K562 (cell line): ENCODE results near the gene NXF1. TPM values are rescaled to one million over a fixed set of nuclear protein-coding genes. Genes with fewer than 3 reads are reported as not detected.
A peak's percentile ranks its signal among the peaks of the same experiment; 100 is the strongest.

Experiments
- EGR1 ChIP-seq: fragments of 450-650 bp; conservative IDR thresholded peaks from 2 replicates; pipeline ENCODE4 v1.6.1; 2017; ENCODE audit warnings: mild to moderate bottlenecking
- MYBL2 ChIP-seq, 2 experiments: fragments of 450-650 bp in 1 of 2; sonication (generic) in 1 of 2; formaldehyde crosslinking in 1 of 2; IDR thresholded peaks; 2 replicates each; pipeline versions ENCODE4 v1.6.1 to v1.8.1; 2017 to 2022; ENCODE audit warnings: borderline replicate concordance in 1 of 2, inconsistent platforms in 1 of 2, low read depth in 1 of 2, mild to moderate bottlenecking in 1 of 2, missing genetic modification reagents in 1 of 2, moderate library complexity in 1 of 2
- NFE2 ChIP-seq: IDR thresholded peaks from 2 replicates; pipeline ENCODE4 v1.6.1; 2014; ENCODE audit warnings: antibody characterized with exemption, low read depth
- NR1H2 ChIP-seq: sonication (generic); formaldehyde crosslinking; IDR thresholded peaks from 2 replicates; pipeline ENCODE4 v1.4.0; 2020; ENCODE audit warnings: mild to moderate bottlenecking, missing genetic modification reagents
- RBM25 ChIP-seq: fragments of 200-400 bp; formaldehyde crosslinking; IDR thresholded peaks from 2 replicates; pipeline ENCODE4 v1.6.1; 2018; ENCODE audit warnings: low read length, low read depth, moderate library complexity; ENCODE audit not compliant: severe bottlenecking
- RHOXF2B ChIP-seq: fragments of 250-450 bp; sonication (Bioruptor Pico); conservative IDR thresholded peaks from 2 replicates; pipeline ENCODE4 v1.5.1; 2021
- SAFB2 ChIP-seq: fragments of 200-400 bp; formaldehyde crosslinking; IDR thresholded peaks from 2 replicates; pipeline ENCODE4 v1.6.1; 2018; ENCODE audit warnings: borderline replicate concordance, low read length, low read depth, moderate library complexity; ENCODE audit not compliant: severe bottlenecking
- TEAD2 ChIP-seq: fragments of 450-650 bp; IDR thresholded peaks from 2 replicates; pipeline ENCODE4 v1.6.1; 2016; ENCODE audit warnings: missing genetic modification characterization, control low read depth, missing compliant biosample characterization
- ZFX ChIP-seq: sonication (generic); formaldehyde crosslinking; IDR thresholded peaks from 2 replicates; pipeline ENCODE4 v1.8.0; 2022; ENCODE audit warnings: mild to moderate bottlenecking, missing genetic modification reagents, moderate library complexity
- ZNF507 ChIP-seq: conservative IDR thresholded peaks from 2 replicates; pipeline ENCODE4 v1.6.1; 2017; ENCODE audit warnings: missing genetic modification characterization, missing compliant biosample characterization
- ZNF696 ChIP-seq: fragments of 250-450 bp; sonication (Bioruptor Pico); conservative IDR thresholded peaks from 2 replicates; pipeline ENCODE4 v1.4.0; 2020; ENCODE audit warnings: mild to moderate bottlenecking, moderate library complexity
- polyA plus RNA-seq, 8 experiments: library from polyadenylated mRNA; depleted of rRNA in 4 of 8; stranded (reverse) in 5 of 8; unstranded in 3 of 8; fragments of >200 nt; fragmentation: Nextera tagmentation in 2 of 8; fragmentation: Illumina TruSeq in 1 of 8; extraction: Ambion mirVana in 2 of 8; extraction: Trizol in 1 of 8; gene quantifications; 2 replicates each; pipeline versions ENCODE4 v1.2.1 to v1.2.3, GENCODE V29; 2011 to 2014; ENCODE audit warnings: inconsistent platforms in 1 of 8, missing spikeins in 1 of 8
- total RNA-seq, 7 experiments: library from RNA; depleted of rRNA in 6 of 7; stranded (reverse); fragments of >200 nt in 6 of 7; fragmentation: Illumina TruSeq in 2 of 7; extraction: Trizol in 2 of 7; gene quantifications; 2 replicates each; pipeline versions ENCODE4 v1.2.1 to v1.2.3, GENCODE V29; 2011 to 2021; ENCODE audit warnings: low replicate concordance in 1 of 7
- TF ChIP-seq, protein P1 (sequence below): sonication (generic); formaldehyde crosslinking; IDR thresholded peaks from 2 replicates; pipeline ENCODE4 v1.8.1; 2022; ENCODE audit warnings: missing genetic modification reagents
- TF ChIP-seq, protein P2 (sequence below): fragments of 250-450 bp; sonication (Bioruptor Pico); IDR thresholded peaks from 2 replicates; pipeline ENCODE4 v1.4.0; 2020; ENCODE audit warnings: mild to moderate bottlenecking, moderate library complexity
- TF ChIP-seq, protein P3 (sequence below): fragments of 450-650 bp; formaldehyde crosslinking; conservative IDR thresholded peaks from 2 replicates; pipeline ENCODE4 v1.4.0; 2022; ENCODE audit warnings: mild to moderate bottlenecking, missing genetic modification characterization
- TF ChIP-seq, protein P4 (sequence below), 2 experiments: fragments of 450-650 bp in 1 of 2; IDR thresholded peaks; 2 replicates each; pipeline ENCODE4 v1.6.1; 2011 to 2017; ENCODE audit warnings: low read depth in 2 of 2, antibody characterized with exemption in 1 of 2, borderline replicate concordance in 1 of 2, low read length in 1 of 2, mild to moderate bottlenecking in 1 of 2, mixed read lengths in 1 of 2; ENCODE audit not compliant: control insufficient read depth in 1 of 2
- TF ChIP-seq, protein P5 (sequence below): fragments of 250-450 bp; sonication (Bioruptor Pico); IDR thresholded peaks from 2 replicates; pipeline ENCODE4 v1.8.0; 2022; ENCODE audit warnings: moderate library complexity, mild to moderate bottlenecking, inconsistent platforms

The NXF1 gene
- total and polyA plus RNA-seq, 9 of the 15 experiments (the other 6 are each of a cell fraction or from before 2014, with no cell fraction given), result 18.1 to 98.3 (median 35.8) TPM

DNA sequence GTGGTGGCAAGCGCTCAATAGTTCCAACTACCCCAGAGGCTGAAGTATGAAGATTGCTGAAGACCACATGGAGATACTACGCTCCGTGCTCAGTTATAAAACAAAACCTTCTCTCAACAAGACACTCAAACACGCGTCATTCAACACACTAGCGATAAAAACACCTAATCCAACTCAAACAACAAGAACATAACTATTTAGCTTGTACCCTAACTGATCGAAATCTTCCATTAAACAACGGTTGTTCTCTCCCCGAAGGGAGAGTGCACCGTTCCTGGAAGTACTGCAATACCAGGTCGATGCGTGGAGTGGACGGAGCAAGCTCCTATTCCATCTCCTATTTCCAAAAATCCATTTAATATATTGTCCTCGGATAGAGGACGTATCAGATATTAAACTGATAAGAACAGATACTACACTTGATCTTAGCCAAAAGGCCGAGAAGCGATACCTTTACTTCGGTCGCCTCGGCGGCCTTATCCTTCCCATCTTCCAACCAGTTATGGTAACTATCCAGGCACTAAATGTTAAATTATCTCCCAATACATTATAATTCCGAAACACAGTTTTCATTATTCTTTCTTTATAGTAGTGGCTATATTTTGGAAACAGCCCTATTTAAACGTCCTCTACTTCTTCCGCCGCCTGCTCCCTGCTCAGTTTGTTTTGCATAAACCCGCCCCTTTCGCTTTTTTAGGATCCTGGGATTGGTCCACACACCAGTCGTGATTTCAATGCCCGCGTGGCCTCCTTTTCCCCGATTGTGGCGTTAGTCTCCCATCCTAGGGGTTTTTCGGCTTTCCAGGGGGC is 36.3 kb upstream of the NXF1 start (continued):
- TF ChIP-seq, protein P1, sequence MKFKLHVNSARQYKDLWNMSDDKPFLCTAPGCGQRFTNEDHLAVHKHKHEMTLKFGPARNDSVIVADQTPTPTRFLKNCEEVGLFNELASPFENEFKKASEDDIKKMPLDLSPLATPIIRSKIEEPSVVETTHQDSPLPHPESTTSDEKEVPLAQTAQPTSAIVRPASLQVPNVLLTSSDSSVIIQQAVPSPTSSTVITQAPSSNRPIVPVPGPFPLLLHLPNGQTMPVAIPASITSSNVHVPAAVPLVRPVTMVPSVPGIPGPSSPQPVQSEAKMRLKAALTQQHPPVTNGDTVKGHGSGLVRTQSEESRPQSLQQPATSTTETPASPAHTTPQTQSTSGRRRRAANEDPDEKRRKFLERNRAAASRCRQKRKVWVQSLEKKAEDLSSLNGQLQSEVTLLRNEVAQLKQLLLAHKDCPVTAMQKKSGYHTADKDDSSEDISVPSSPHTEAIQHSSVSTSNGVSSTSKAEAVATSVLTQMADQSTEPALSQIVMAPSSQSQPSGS (CRISPR knock-in tag), result no peak
- TF ChIP-seq, protein P2, sequence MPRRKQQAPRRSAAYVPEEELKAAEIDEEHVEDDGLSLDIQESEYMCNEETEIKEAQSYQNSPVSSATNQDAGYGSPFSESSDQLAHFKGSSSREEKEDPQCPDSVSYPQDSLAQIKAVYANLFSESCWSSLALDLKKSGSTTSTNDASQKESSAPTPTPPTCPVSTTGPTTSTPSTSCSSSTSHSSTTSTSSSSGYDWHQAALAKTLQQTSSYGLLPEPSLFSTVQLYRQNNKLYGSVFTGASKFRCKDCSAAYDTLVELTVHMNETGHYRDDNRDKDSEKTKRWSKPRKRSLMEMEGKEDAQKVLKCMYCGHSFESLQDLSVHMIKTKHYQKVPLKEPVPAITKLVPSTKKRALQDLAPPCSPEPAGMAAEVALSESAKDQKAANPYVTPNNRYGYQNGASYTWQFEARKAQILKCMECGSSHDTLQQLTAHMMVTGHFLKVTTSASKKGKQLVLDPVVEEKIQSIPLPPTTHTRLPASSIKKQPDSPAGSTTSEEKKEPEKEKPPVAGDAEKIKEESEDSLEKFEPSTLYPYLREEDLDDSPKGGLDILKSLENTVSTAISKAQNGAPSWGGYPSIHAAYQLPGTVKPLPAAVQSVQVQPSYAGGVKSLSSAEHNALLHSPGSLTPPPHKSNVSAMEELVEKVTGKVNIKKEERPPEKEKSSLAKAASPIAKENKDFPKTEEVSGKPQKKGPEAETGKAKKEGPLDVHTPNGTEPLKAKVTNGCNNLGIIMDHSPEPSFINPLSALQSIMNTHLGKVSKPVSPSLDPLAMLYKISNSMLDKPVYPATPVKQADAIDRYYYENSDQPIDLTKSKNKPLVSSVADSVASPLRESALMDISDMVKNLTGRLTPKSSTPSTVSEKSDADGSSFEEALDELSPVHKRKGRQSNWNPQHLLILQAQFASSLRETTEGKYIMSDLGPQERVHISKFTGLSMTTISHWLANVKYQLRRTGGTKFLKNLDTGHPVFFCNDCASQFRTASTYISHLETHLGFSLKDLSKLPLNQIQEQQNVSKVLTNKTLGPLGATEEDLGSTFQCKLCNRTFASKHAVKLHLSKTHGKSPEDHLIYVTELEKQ (CRISPR knock-in tag), result peak; percentile 88
- TF ChIP-seq EGR1 (peak; percentile 73), ZFX (peak; percentile 21; the same call in 1 of the 2 replicates), SAFB2 (no peak), TEAD2 (tag) (peak; percentile 68), RHOXF2B (CRISPR knock-in tag) (peak; percentile 100), ZNF507 (no peak), MYBL2 (IDR thresholded peaks at IDR 0.05; ENCODE audit: low read depth) (peak; percentile 66; the same call in 1 of the 2 replicates), MYBL2 (CRISPR knock-in tag; IDR thresholded peaks at IDR 0.05; ENCODE audit: borderline replicate concordance) (no peak), NFE2 (peak; percentile 34), ZNF696 (CRISPR knock-in tag) (peak; percentile 100), NR1H2 (CRISPR knock-in tag) (peak; percentile 96; the same call in 1 of the 2 replicates), RBM25 (peak; percentile 8)
- TF ChIP-seq, protein P3, sequence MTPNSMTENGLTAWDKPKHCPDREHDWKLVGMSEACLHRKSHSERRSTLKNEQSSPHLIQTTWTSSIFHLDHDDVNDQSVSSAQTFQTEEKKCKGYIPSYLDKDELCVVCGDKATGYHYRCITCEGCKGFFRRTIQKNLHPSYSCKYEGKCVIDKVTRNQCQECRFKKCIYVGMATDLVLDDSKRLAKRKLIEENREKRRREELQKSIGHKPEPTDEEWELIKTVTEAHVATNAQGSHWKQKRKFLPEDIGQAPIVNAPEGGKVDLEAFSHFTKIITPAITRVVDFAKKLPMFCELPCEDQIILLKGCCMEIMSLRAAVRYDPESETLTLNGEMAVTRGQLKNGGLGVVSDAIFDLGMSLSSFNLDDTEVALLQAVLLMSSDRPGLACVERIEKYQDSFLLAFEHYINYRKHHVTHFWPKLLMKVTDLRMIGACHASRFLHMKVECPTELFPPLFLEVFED (CRISPR knock-in tag), result peak; percentile 100
- TF ChIP-seq, protein P4, sequence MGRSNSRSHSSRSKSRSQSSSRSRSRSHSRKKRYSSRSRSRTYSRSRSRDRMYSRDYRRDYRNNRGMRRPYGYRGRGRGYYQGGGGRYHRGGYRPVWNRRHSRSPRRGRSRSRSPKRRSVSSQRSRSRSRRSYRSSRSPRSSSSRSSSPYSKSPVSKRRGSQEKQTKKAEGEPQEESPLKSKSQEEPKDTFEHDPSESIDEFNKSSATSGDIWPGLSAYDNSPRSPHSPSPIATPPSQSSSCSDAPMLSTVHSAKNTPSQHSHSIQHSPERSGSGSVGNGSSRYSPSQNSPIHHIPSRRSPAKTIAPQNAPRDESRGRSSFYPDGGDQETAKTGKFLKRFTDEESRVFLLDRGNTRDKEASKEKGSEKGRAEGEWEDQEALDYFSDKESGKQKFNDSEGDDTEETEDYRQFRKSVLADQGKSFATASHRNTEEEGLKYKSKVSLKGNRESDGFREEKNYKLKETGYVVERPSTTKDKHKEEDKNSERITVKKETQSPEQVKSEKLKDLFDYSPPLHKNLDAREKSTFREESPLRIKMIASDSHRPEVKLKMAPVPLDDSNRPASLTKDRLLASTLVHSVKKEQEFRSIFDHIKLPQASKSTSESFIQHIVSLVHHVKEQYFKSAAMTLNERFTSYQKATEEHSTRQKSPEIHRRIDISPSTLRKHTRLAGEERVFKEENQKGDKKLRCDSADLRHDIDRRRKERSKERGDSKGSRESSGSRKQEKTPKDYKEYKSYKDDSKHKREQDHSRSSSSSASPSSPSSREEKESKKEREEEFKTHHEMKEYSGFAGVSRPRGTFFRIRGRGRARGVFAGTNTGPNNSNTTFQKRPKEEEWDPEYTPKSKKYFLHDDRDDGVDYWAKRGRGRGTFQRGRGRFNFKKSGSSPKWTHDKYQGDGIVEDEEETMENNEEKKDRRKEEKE (IDR thresholded peaks at IDR 0.05; ENCODE audit: borderline replicate concordance in 1 of 2, control insufficient read depth in 1 of 2, low read depth in 2 of 2, low read length in 1 of 2), result peak; percentile 83 to 100; a peak in 3 of 4 replicates
- TF ChIP-seq, protein P5, sequence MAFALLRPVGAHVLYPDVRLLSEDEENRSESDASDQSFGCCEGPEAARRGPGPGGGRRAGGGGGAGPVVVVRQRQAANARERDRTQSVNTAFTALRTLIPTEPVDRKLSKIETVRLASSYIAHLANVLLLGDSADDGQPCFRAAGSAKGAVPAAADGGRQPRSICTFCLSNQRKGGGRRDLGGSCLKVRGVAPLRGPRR (CRISPR knock-in tag), result peak; percentile 91
